GM20431 (cell line): Measurements from ENCODE around the gene BTBD7.

ENCODE experiments used
- in situ Hi-C: fragments of 300-500 bp; cut with MseI, MboI; formaldehyde crosslinking; loops from one replicate; pipeline ENCODE4 v1.15.0; 2020; ENCODE audit warnings: low sequenced_read_pairs; ENCODE audit not compliant: unreplicated experiment

Gene BTBD7

GRCh38 chr14:93207468-93208308, 125.1 kb downstream of the BTBD7 start:
- in situ Hi-C loops: no loop called here

- in situ Hi-C loops: no loop called here
Measured at GRCh38 chr14:93206793-93207467, 125.9 kb downstream of the BTBD7 start, which contains the start of the genes GON7 and UBR7. GON7 (minus strand) TSS chr14:93207065; CDS start chr14:93207037, 28 bp downstream. UBR7 (plus strand) TSS chr14:93207256; CDS start chr14:93207292, 36 bp downstream.

GRCh38 chr14:93201155-93201704, 131.6 kb downstream of the BTBD7 start:
- in situ Hi-C loops: no loop called here

GRCh38 chr14:93200553-93200952, 132.3 kb downstream of the BTBD7 start:
- in situ Hi-C loops: no loop called here

GRCh38 chr14:93199031-93199430, 133.8 kb downstream of the BTBD7 start:
- in situ Hi-C loops: no loop called here

- in situ Hi-C loops: no loop called here
Measured at GRCh38 chr14:93195316-93195999, 137.4 kb downstream of the BTBD7 start.
